T follicular helper cell (primary cell): ENCODE results near the gene CTSW.

Experiments used
- DNase-seq: peaks from one replicate; pipeline ENCODE4 v3.0.0-alpha.2; 2020; ENCODE audit warnings: low read depth

The CTSW gene

GRCh38 chr11:65931773-65932557, 52.3 kb downstream of the CTSW start:
- no peak for DNase-seq

GRCh38 chr11:65932558-65932919, 52.9 kb downstream of the CTSW start:
- DNase-seq: no peak
